HEK293 (cell line): ENCODE measurements around the gene FASTK.

ENCODE experiments used
- AEBP2 ChIP-seq: fragments of 450-650 bp; formaldehyde crosslinking; IDR thresholded peaks from 2 replicates; pipeline ENCODE4 v1.5.1; 2016; ENCODE audit warnings: missing biosample characterization, missing genetic modification characterization, borderline replicate concordance
- ATF2 ChIP-seq: fragments of 450-650 bp; formaldehyde crosslinking; IDR thresholded peaks from 2 replicates; pipeline ENCODE4 v1.5.1; 2016; ENCODE audit warnings: missing biosample characterization, missing genetic modification characterization, low read depth
- INSM2 ChIP-seq: fragments of 450-650 bp; formaldehyde crosslinking; IDR thresholded peaks from 2 replicates; pipeline ENCODE4 v1.5.1; 2016; ENCODE audit warnings: missing biosample characterization, missing genetic modification characterization
- PATZ1 ChIP-seq: fragments of 450-650 bp; formaldehyde crosslinking; IDR thresholded peaks from 2 replicates; pipeline ENCODE4 v1.5.1; 2016; ENCODE audit warnings: missing biosample characterization, missing genetic modification characterization
- PRDM6 ChIP-seq: fragments of 450-650 bp; formaldehyde crosslinking; IDR thresholded peaks from 2 replicates; pipeline ENCODE4 v1.5.1; 2017; ENCODE audit warnings: missing biosample characterization, missing genetic modification characterization
- SCRT1 ChIP-seq: fragments of 450-650 bp; formaldehyde crosslinking; IDR thresholded peaks from 2 replicates; pipeline ENCODE4 v1.5.1; 2016; ENCODE audit warnings: missing biosample characterization, missing genetic modification characterization, borderline replicate concordance
- SETDB1 ChIP-seq: IDR thresholded peaks from one replicate; pipeline ENCODE4 v1.6.1; 2017; ENCODE audit warnings: mild to moderate bottlenecking, low read length, moderate library complexity, mixed read lengths; ENCODE audit not compliant: insufficient read length
- ZBTB10 ChIP-seq: fragments of 450-650 bp; formaldehyde crosslinking; IDR thresholded peaks from 2 replicates; pipeline ENCODE4 v1.5.1; 2016; ENCODE audit warnings: missing biosample characterization, missing genetic modification characterization
- ZBTB21 ChIP-seq: fragments of 450-650 bp; formaldehyde crosslinking; IDR thresholded peaks from 2 replicates; pipeline ENCODE4 v1.5.1; 2017; ENCODE audit warnings: missing biosample characterization, missing genetic modification characterization
- ZFHX2 ChIP-seq: fragments of 450-650 bp; formaldehyde crosslinking; conservative IDR thresholded peaks from 2 replicates; pipeline ENCODE4 v1.5.1; 2016; ENCODE audit warnings: missing biosample characterization, missing genetic modification characterization
- ZFP41 ChIP-seq: fragments of 450-650 bp; formaldehyde crosslinking; IDR thresholded peaks from 2 replicates; pipeline ENCODE4 v1.5.1; 2016; ENCODE audit warnings: missing biosample characterization, missing genetic modification characterization, borderline replicate concordance
- ZNF112 ChIP-seq: fragments of 450-650 bp; formaldehyde crosslinking; IDR thresholded peaks from 2 replicates; pipeline ENCODE4 v1.5.0; 2017; ENCODE audit warnings: missing biosample characterization, missing genetic modification characterization
- ZNF133 ChIP-seq: fragments of 450-650 bp; formaldehyde crosslinking; IDR thresholded peaks from 2 replicates; pipeline ENCODE4 v1.5.1; 2016; ENCODE audit warnings: missing biosample characterization, missing genetic modification characterization
- ZNF280D ChIP-seq: fragments of 450-650 bp; formaldehyde crosslinking; IDR thresholded peaks from 2 replicates; pipeline ENCODE4 v1.5.1; 2016; ENCODE audit warnings: missing biosample characterization, missing genetic modification characterization
- ZNF292 ChIP-seq: fragments of 450-650 bp; formaldehyde crosslinking; IDR thresholded peaks from 2 replicates; pipeline ENCODE4 v1.5.1; 2016; ENCODE audit warnings: low read depth, missing biosample characterization, missing genetic modification characterization, borderline replicate concordance
- ZNF335 ChIP-seq: fragments of 450-650 bp; formaldehyde crosslinking; conservative IDR thresholded peaks from 2 replicates; pipeline ENCODE4 v1.5.1; 2016; ENCODE audit warnings: missing biosample characterization, missing genetic modification characterization
- ZNF391 ChIP-seq: fragments of 450-650 bp; formaldehyde crosslinking; IDR thresholded peaks from 2 replicates; pipeline ENCODE4 v1.5.1; 2016; ENCODE audit warnings: low read depth, missing biosample characterization, missing genetic modification characterization, borderline replicate concordance
- ZNF449 ChIP-seq: fragments of 450-650 bp; formaldehyde crosslinking; IDR thresholded peaks from 2 replicates; pipeline ENCODE4 v1.5.1; 2017; ENCODE audit warnings: missing biosample characterization, mild to moderate bottlenecking, missing genetic modification characterization, moderate library complexity
- ZNF585B ChIP-seq: fragments of 450-650 bp; formaldehyde crosslinking; IDR thresholded peaks from 2 replicates; pipeline ENCODE4 v1.5.1; 2016; ENCODE audit warnings: missing biosample characterization, missing genetic modification characterization
- ZNF707 ChIP-seq: fragments of 450-650 bp; formaldehyde crosslinking; IDR thresholded peaks from 2 replicates; pipeline ENCODE4 v1.5.1; 2016; ENCODE audit warnings: missing biosample characterization, missing genetic modification characterization
- ZNF777 ChIP-seq: fragments of 450-650 bp; formaldehyde crosslinking; IDR thresholded peaks from 2 replicates; pipeline ENCODE4 v1.5.1; 2017; ENCODE audit warnings: missing biosample characterization, missing genetic modification characterization, borderline replicate concordance

The FASTK gene

GRCh38 chr7:151087245-151088018 lies 6.8 kb upstream of the FASTK start (continued):
- no peak for TF ChIP-seq ZNF280D (tag by site-specific recombination)
- no peak for TF ChIP-seq ZNF292 (tag by site-specific recombination)
- no peak for TF ChIP-seq SETDB1
- peak; percentile 78 for TF ChIP-seq PATZ1
- TF ChIP-seq ZNF777 (tag by site-specific recombination), result no peak
- no peak for TF ChIP-seq ATF2 (tag by site-specific recombination)
- no peak for TF ChIP-seq ZBTB21 (tag by site-specific recombination)
- no peak for TF ChIP-seq ZNF391 (tag by site-specific recombination)
- TF ChIP-seq ZBTB10 (tag by site-specific recombination), result peak; percentile 78; the same call in 1 of the 2 replicates
- TF ChIP-seq ZNF133, result no peak
- no peak; the same call in 1 of the 2 replicates for TF ChIP-seq ZNF449 (tag by site-specific recombination)
- TF ChIP-seq ZNF112 (tag by site-specific recombination), result no peak
- TF ChIP-seq SCRT1 (tag by site-specific recombination), result no peak
- peak; percentile 59; the same call in 1 of the 2 replicates for TF ChIP-seq ZFHX2 (tag by site-specific recombination)
- 0 out of 2 replicates have a peak, but pooled peaks have one; percentile 24 for TF ChIP-seq ZFP41
- no peak for TF ChIP-seq PRDM6 (tag by site-specific recombination)
- no peak for TF ChIP-seq AEBP2
- no peak for TF ChIP-seq INSM2 (tag by site-specific recombination)
- TF ChIP-seq ZNF707, result no peak
- no peak for TF ChIP-seq ZNF585B (tag by site-specific recombination)
- TF ChIP-seq ZNF335 (tag by site-specific recombination), result peak; percentile 96; the same call in 1 of the 2 replicates
